T follicular helper cell (primary cell): ENCODE data around the gene PTRHD1.

ENCODE experiments used
- DNase-seq: peaks from one replicate; pipeline ENCODE4 v3.0.0-alpha.2; 2020; ENCODE audit warnings: low read depth

Gene PTRHD1

DNA sequence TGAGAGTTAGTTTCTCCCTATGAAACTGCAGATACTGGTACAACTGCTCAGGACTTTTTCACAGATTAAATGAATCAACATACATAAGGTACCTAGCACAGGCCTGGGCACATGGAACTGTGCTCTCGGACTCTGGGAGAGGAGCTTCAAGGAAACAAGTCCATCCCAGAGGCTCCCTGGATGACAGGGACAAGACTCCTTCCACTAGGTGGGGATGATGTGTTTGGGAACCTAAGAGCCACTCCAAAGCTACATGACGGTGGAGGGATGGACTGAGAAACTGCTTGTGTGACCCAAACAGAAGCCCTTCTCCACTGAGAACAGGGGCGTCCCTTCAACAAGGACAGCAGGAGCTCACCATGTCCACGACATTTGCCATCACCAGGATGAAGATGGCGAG is 37.2 kb upstream of the PTRHD1 start:
- DNase-seq: no peak

DNA sequence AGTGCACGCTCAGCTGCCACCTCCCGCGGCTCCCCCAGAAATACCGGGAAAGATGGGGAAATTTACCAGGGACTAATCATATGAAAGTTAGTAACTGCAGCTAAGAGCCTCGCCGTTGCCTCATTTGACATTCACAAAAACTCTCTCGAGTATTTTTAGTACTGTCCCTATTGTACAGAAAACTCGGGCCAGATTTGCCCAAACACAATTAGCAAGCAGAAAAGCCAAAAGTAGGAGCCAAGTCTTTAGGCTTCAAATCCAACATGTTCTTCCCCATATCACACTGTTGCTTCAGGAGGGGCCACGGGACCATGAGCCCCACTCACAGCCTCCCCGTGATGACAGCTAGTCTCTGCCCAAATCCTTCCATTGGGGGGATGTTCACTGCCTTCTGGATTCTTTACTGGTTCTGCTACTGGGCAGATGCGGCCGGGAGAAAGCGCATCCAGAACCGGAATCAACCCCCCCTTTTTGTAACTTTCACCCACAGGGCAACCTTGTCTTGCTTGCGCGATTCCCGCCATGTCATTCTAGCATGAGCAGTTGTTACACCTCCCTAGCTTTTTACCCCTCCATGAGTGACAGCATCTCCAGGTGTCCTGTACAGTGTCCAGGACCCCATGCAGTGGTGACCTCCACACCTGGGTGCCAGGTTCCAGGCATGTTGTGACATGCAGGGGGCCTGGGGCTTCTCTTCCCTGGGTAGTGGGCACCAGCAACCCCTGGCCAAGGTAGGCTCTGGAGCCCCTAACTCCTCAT is 35.2 kb upstream of the PTRHD1 start:
- DNase-seq: no peak

DNA sequence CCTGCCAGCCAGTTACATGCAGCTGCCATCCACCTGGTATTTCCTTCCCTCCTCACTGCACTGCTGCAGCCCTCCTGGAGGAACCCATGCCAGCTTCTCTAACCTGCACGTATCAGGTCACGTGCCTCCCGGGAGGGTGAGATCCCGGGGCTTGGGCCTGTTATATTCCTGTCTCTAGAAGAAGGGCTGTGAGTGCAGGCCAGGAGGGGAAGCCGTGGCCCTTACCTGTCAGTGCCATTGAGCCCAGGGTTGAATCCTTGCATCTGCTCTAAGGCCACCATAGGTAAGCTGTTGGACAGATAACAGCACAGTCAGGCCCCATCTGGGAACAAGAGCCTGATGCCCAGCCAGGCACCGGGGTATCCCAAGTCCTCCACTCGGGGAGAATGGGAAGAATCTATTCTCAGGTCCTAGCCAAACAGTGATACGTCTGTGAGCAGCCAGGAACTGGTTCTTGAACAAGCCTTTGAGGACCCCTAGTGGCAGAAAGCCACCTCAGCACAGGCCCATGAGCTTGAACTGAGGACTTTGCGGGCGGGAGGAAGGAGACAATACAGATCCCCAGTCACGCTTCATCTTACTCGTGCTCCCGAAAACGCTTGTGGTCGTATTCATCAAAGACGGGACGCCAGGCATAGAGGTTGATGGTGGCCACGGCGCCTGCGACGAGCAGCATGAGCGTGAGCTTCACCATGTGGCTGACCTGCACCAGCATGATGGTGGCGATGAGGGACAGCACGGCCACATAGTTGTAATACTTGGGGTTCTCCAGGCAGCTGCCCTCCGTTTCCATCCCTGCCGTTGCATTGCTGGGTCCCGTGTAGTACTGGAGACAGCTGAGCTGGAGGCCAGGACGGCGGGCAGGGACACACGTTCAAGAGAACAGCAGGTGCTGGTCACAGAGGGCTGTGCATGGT is 34.4 kb upstream of the PTRHD1 start:
- peak; percentile 64 for DNase-seq

GRCh38 chr2:24826773-24827145 is 33.6 kb upstream of the PTRHD1 start:
- no peak for DNase-seq

GRCh38 chr2:24825883-24826772 is 32.9 kb upstream of the PTRHD1 start:
- DNase-seq: no peak

- DNase-seq: no peak
These were observed 32.0 kb upstream of the PTRHD1 start for GRCh38 chr2:24824966-24825882.

DNA sequence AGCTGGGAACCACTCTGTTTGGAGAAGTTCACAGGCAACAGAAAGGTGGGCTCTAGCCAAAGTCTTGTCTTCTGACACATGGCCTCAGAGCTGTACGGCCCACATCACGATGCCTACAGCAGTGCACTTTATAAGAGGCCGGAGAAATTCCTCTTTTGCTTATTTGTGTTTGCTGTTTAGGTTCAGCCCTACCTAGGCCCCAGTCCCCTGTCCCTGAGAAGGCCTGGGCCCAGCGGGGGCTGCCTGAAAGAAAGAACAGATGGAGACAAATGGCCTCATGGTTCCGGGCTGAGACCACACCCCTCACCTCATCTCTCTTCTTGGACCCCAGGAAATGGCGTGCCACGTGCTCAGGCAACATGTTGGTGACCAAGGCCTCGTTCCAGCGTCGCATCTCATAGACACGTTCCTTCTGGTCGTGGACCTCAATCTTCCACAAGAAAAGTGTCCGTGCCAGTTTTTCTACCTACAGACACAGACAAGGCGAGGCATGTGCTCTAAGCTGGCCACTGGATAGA is 30.9 kb upstream of the PTRHD1 start:
- no peak for DNase-seq

- DNase-seq: no peak
These were observed 29.0 kb upstream of the PTRHD1 start for GRCh38 chr2:24822049-24822706.

- no peak for DNase-seq
These were observed 28.3 kb upstream of the PTRHD1 start for GRCh38 chr2:24821433-24821891.

DNA sequence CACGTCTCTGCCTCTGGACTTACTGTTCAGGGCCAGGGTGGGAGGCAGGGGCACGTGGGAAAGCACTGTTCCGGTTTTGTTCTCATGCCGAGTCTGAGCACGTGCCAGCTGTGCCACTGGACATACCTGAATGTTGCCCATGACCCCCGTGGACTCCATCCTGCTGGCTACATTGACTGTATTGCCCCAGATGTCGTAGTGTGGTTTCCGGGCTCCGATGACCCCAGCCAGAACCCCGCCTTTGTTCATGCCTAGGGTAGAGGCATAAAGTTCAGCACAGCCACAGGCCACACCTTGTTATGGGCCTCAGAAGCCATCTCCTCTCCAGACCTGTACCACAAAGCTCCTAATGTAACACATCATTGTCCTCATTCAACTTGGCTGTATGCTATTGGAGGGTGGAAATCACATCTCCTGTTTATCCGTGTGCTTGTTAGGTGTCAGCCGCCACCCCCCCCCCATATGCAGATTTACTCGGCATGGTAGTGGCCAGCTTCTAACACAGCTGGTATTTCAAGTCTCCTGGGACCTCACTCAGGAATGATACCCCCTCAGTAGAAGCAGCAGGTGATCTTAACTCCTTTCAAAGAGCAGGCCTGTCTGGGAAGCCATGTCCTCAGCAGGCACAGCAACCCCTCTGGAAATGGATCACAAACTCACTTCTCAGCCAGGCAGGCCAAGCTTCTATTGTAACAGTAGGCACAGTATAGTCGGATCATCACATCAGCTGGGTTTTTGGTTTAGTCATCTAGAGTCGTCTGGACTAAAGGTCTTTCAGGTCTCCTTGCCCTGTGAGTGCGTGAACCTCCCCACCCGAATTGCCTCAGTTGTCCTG is 27.6 kb upstream of the PTRHD1 start:
- DNase-seq: no peak

DNA sequence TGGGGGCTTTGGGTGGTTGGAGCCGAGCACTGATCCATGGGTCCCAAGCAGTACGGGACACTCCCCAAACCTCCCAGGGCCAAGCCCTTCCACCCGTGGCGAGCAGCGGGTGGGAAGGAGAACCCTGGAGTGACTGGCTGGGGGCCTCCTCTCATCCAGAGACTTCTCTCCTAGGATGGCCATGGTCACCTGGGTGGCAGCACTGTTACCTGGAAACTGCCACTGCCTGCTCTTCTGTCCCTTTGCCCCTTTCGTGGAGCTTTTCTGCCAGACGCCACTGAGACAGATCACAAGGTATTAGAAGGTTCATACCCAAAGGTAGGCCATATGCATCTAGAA is 27.0 kb upstream of the PTRHD1 start:
- DNase-seq: no peak

- no peak for DNase-seq
These were observed 26.4 kb upstream of the PTRHD1 start for GRCh38 chr2:24819442-24820174.

DNA sequence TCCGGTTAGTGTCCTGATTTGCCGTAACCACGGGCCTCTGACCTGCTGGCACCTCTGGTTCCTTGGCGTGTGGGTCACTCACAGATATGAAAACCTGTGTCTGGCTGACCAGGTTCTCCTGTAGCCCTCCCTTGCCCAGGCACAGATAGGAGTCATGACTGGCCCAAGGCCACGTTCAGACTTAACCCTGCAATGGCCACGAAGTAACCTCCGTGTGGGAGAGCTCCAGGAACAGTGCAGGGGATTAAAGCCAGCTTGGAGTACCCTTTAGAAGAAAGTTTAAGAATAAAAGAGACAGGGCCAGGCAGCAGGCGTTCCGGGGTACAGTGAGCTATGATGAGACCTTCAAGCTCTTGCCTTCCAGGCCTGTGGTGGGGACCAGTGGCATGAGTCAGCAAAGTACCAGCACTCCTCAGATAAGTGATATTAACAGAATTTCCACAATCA is 25.6 kb upstream of the PTRHD1 start:
- DNase-seq: no peak

DNA sequence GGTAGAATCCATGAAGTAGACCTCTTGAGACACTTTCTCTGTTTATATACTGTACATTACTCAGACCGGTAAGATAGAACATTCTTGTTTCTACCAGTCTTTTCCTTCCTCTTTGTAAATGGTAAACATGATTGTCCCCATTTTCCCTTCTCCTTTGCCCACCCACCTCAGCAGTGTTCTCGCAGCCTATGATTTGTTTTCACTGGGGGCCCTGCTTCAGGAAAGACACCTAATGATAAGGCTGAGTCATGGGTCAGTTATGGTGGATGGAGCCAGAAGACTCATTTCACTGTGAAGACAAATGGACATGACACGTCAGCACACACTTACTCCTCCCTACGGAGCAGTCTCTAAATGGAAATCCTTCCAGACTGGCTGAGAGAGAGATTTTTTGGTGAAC is 23.7 kb upstream of the PTRHD1 start:
- no peak for DNase-seq

GRCh38 chr2:24816404-24816803 is 23.2 kb upstream of the PTRHD1 start:
- DNase-seq: no peak

DNA sequence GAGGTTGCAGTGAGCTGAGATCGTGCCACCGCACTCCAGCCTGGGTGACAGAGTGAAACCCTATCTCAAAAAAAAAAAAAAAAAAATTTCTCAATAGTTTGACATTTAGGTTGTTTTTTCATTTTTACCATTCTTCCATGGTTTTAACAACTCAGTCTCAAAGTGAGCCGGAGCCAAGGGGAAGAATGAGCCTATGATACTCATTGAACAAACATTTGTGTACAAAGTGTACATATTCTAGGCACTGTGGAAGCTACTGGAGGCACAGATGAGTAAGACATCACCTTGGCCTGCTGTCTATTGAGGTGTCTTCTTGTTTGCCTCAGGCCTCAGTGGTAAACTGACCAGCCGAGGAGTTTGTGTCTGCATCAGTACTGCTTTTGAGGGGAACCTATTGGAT is 22.0 kb upstream of the PTRHD1 start:
- no peak for DNase-seq

DNA sequence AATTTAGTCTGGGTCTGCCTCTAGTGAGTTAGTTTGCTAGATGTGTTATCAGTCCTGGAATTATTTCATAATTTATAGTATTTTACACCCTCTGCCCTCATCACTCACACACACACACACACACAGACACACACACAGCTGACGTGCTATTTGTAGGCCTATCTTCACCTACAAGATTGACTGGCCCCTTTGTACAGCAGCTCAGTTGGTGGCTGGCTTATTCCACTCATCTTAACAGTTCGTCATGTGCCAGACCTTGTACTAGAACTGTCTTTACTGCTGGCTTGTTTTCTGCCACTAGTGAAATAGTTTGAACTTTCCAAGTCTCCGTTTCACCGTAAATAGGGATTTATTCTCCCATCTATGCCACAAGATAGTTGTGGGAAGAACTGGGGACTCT is 21.3 kb upstream of the PTRHD1 start:
- no peak for DNase-seq

DNA sequence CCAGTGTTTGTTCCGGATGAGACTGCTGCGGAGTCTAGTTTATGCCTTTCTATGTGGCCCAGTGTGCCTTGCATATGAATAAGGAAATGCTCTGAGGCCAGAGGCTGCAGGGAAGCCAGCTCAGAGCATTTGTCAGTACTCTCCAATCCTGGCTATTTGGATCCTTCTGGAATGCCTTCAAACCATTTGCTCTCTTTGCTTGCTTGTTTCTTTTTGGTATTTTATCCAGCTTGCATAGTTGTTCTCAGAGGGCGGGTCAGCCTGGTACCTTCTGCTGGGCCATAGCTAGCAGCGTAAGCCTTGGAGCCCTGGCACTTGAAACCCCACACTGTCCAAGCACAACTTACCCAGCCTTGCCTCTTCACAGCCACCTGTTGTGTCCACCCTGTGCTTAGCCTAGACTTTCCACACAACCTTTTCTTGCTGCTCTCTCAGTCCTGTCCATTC is 20.5 kb upstream of the PTRHD1 start:
- DNase-seq: no peak
